ENCODE data around the gene GGT1.
A peak's percentile ranks its signal among the peaks of the same experiment; 100 is the strongest.
"Not testable (repeated sequence)": the region's sequence is repeated elsewhere in the genome, so short reads cannot be mapped to it uniquely, and the experiment has no call there.

The GGT1 gene

DNA sequence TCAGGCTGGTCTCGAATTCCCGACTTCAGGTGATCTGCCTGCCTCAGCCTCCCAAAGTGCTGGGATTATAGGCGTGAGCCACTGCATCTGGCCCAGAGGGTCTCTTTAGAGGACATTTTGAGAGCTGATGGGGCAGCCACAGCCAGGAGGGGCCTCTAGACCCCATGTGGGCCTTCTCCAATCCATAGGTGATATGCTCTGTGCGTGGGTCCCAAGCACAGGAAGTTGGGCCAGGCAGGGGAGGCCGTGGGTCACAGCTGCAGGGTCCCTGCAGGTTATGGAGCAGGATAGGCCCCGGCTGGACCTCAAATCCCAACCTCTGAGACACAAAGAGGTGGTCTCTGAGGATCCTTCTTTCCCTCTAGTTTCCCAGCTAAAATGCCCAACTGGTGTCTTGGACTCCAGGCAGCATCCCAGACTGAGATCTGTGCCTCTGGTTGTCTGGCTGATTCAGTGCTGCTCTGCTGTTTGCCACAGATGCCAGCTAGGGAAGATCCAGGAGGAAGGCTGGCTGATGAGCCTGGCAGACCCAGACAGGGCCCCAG, 11.6 kb upstream of the GGT1 start:
- TF ChIP-seq EZH2 (optimal IDR thresholded peaks at IDR 0.05; ENCODE audit: low read depth, low read length), result no peak
- TF ChIP-seq, protein P1, sequence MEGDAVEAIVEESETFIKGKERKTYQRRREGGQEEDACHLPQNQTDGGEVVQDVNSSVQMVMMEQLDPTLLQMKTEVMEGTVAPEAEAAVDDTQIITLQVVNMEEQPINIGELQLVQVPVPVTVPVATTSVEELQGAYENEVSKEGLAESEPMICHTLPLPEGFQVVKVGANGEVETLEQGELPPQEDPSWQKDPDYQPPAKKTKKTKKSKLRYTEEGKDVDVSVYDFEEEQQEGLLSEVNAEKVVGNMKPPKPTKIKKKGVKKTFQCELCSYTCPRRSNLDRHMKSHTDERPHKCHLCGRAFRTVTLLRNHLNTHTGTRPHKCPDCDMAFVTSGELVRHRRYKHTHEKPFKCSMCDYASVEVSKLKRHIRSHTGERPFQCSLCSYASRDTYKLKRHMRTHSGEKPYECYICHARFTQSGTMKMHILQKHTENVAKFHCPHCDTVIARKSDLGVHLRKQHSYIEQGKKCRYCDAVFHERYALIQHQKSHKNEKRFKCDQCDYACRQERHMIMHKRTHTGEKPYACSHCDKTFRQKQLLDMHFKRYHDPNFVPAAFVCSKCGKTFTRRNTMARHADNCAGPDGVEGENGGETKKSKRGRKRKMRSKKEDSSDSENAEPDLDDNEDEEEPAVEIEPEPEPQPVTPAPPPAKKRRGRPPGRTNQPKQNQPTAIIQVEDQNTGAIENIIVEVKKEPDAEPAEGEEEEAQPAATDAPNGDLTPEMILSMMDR (IDR thresholded peaks at IDR 0.05; ENCODE audit: low read length), result no peak
- TF ChIP-seq EZH2phosphoT487 (IDR thresholded peaks at IDR 0.05; ENCODE audit: low read length), result no peak
- Histone ChIP-seq H3F3A (ENCODE audit: insufficient read depth, low read length) (no peaks in the 10 kb centered on the region), H3K9ac (ENCODE audit: low read length) (no peak overlapping the region), H3K36me3 (replicated peaks; ENCODE audit: insufficient read depth, low read length) (no peaks in the 10 kb centered on the region), H3K9me2 (replicated peaks; ENCODE audit: insufficient read depth, low read length) (no peaks in the 10 kb centered on the region), H3K4me1 (ENCODE audit: low read length) (no peaks in the 10 kb centered on the region), H3K79me2 (ENCODE audit: low read length) (no peaks in the 10 kb centered on the region), H4K20me1 (ENCODE audit: insufficient read depth, low read length) (no peaks in the 10 kb centered on the region), H2AFZ (ENCODE audit: low read length) (no peak overlapping the region), H3K27ac (ENCODE audit: low read length) (no peak overlapping the region), H3K27me3 (replicated peaks; ENCODE audit: insufficient read depth, low read length) (no peaks in the 10 kb centered on the region), H3K9me3 (replicated peaks; ENCODE audit: insufficient read depth, low read length) (no peaks in the 10 kb centered on the region), H3K4me3 (ENCODE audit: low read length) (no peak overlapping the region), H3K4me2 (ENCODE audit: low read depth, low read length) (no peak overlapping the region)
- DNase-seq, result no peak

DNA sequence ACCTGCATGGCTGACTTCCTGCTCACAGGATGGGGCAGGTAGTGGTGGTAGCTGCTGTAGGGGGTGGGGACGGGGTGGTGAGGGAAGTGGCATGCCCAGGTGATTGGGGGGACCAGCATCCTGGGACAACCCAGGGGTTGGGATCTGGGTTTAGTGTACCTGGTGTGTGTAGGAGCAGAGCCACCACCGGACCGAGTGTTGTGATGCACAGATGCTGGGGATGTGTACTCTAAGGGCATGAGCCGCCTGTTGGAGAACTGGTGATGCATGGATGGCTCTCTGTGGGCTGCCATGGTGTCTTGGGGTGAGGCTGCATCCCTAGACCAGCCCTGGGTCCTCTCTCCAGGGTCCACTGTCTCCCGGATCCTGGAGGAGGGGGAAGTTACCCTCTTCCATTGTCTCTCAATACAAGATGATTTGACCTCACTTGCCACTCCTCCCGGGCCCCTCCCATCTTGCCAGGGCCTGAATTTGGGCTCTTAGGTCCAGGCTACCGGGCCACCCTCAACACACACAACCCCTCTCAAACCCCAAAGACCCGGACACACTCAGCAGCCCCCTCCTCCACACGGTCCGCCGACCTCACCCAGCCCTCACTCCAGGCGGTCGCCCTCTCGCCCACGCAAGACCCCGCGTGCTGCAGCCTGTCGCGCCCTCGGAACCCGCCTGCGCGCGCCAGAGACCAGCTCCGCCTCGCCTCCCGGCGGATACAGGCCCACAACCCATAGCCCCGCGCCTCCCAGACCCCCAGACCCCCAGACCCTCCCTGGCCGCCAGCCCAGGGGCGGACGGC, 10.7 kb upstream of the GGT1 start:
- H4K20me1 ChIP-seq (ENCODE audit: insufficient read depth, low read length), result no peaks in the 10 kb centered on the region
- no peaks in the 10 kb centered on the region for H3F3A ChIP-seq (ENCODE audit: insufficient read depth, low read length)
- H3K27me3 ChIP-seq (replicated peaks; ENCODE audit: insufficient read depth, low read length), result no peaks in the 10 kb centered on the region
- peak overlapping the region; percentile 54 for H3K4me3 ChIP-seq (ENCODE audit: low read length)
- H2AFZ ChIP-seq (ENCODE audit: low read length), result peak overlapping the region; percentile 70
- H3K4me1 ChIP-seq (ENCODE audit: low read length), result no peaks in the 10 kb centered on the region
- no peak overlapping the region for H3K9ac ChIP-seq (ENCODE audit: low read length)
- peak overlapping the region; percentile 86 for H3K4me2 ChIP-seq (ENCODE audit: low read depth, low read length)
- no peaks in the 10 kb centered on the region for H3K9me2 ChIP-seq (replicated peaks; ENCODE audit: insufficient read depth, low read length)
- TF ChIP-seq EZH2 (optimal IDR thresholded peaks at IDR 0.05; ENCODE audit: low read depth, low read length) (no peak), EZH2phosphoT487 (IDR thresholded peaks at IDR 0.05; ENCODE audit: low read length) (no peak)
- TF ChIP-seq, protein P1 (IDR thresholded peaks at IDR 0.05; ENCODE audit: low read length), result no peak
- H3K9me3 ChIP-seq (replicated peaks; ENCODE audit: insufficient read depth, low read length), result no peaks in the 10 kb centered on the region
- H3K79me2 ChIP-seq (ENCODE audit: low read length), result no peaks in the 10 kb centered on the region
- no peaks in the 10 kb centered on the region for H3K36me3 ChIP-seq (replicated peaks; ENCODE audit: insufficient read depth, low read length)
- H3K27ac ChIP-seq (ENCODE audit: low read length), result no peak overlapping the region
- no peak for DNase-seq

DNA sequence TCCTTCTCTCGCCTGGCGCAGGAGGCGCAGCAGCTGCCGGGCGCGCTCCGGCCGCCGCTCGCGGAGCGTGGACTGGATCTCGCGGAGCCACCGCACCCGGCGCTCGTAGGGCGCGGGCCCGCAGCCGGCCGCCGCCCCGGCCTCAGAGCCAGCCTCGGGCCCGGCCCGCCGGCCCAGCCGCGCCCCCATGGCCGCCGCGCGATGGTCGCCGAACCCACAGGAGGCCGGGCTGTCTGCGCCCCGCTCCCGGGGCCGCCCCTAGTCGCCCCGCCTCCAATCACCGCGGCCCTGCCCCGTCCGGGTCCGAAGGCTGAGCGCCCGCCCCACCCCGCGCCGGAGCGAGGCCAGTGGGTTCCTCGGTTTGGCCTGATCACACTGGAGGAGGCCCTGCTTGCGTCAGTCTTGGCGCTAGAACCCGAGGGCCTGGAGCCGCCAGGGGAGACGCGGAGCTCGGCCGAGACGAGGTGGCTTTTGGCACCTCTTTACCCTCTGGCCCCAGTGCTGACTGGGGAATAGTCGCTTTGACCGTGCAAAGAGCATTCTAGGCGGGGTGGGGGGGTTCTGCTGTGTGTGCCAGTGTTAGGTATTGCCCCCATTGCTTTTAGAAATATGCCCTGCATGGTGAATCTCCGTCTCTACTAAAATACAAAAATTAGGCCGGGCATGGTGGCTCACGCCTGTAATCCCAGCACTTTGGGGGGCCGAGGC, 10.0 kb upstream of the GGT1 start, which contains the start of gene LRRC75B:
Gene LRRC75B (minus strand): TSS at position 223 of the 708 bp plus-strand sequence. CDS start 34 bp downstream, at position 189.
- Histone ChIP-seq H3K9me3 (replicated peaks; ENCODE audit: insufficient read depth, low read length) (no peaks in the 10 kb centered on the region), H3F3A (ENCODE audit: insufficient read depth, low read length) (no peaks in the 10 kb centered on the region), H3K27me3 (replicated peaks; ENCODE audit: insufficient read depth, low read length) (no peaks in the 10 kb centered on the region), H2AFZ (ENCODE audit: low read length) (peak within 1 kb of the TSS; percentile 70), H3K4me1 (ENCODE audit: low read length) (no peaks in the 10 kb centered on the region), H4K20me1 (ENCODE audit: insufficient read depth, low read length) (no peaks in the 10 kb centered on the region), H3K4me2 (ENCODE audit: low read depth, low read length) (peak within 1 kb of the TSS; percentile 86), H3K4me3 (ENCODE audit: low read length) (peak within 1 kb of the TSS; percentile 54), H3K79me2 (ENCODE audit: low read length) (no peaks in the 10 kb centered on the region), H3K9me2 (replicated peaks; ENCODE audit: insufficient read depth, low read length) (no peaks in the 10 kb centered on the region), H3K27ac (ENCODE audit: low read length) (no peak within 1 kb of the TSS), H3K36me3 (replicated peaks; ENCODE audit: insufficient read depth, low read length) (no peaks in the 10 kb centered on the region), H3K9ac (ENCODE audit: low read length) (peak within 1 kb of the TSS; percentile 14; the same call in 1 of the 2 replicates)
- TF ChIP-seq EZH2 (optimal IDR thresholded peaks at IDR 0.05; ENCODE audit: low read depth, low read length) (no peak), EZH2phosphoT487 (IDR thresholded peaks at IDR 0.05; ENCODE audit: low read length) (no peak)
- TF ChIP-seq, protein P1 (IDR thresholded peaks at IDR 0.05; ENCODE audit: low read length), result no peak
- DNase-seq, result peak; percentile 34

DNA sequence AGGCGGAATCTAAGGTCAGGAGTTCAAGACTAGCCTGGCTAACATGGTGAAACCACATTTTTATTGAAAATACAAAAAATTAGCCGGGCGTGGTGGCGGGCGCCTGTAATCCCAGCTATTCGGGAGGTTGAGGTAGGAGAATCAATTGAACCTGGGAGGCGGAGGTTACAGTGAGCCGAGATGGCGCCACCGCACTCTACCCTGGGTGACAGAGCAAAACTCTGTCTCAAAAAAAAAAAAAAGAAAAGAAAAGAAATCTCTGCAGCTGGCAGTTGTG, 9.5 kb upstream of the GGT1 start:
- not testable (repeated sequence) for H3K9ac ChIP-seq (ENCODE audit: low read length); H2AFZ ChIP-seq (ENCODE audit: low read length); H3K9me3 ChIP-seq (replicated peaks; ENCODE audit: insufficient read depth, low read length); H3K4me3 ChIP-seq (ENCODE audit: low read length); H3K36me3 ChIP-seq (replicated peaks; ENCODE audit: insufficient read depth, low read length); H3K27me3 ChIP-seq (replicated peaks; ENCODE audit: insufficient read depth, low read length); DNase-seq; H3K27ac ChIP-seq (ENCODE audit: low read length); H4K20me1 ChIP-seq (ENCODE audit: insufficient read depth, low read length); H3K79me2 ChIP-seq (ENCODE audit: low read length); H3F3A ChIP-seq (ENCODE audit: insufficient read depth, low read length); H3K4me2 ChIP-seq (ENCODE audit: low read depth, low read length); H3K9me2 ChIP-seq (replicated peaks; ENCODE audit: insufficient read depth, low read length); H3K4me1 ChIP-seq (ENCODE audit: low read length)
